CD4-positive, alpha-beta T cell treated with Interleukin-17A for 1 hour (primary cell): Measurements from ENCODE around the gene MAFF.
A peak's percentile ranks its signal among the peaks of the same experiment; 100 is the strongest.
"Not testable (repeated sequence)": the region's sequence is repeated elsewhere in the genome, so short reads cannot be mapped to it uniquely, and the experiment has no call there.

Source experiments
- DNase-seq: peaks from one replicate; pipeline ENCODE4 v3.0.0-alpha.2; 2020

Gene MAFF

GRCh38 chr22:38201711-38202436 lies at the start of gene MAFF:
MAFF (plus strand) TSS chr22:38201994; CDS start chr22:38213854, 11,860 bp downstream.
- peak; percentile 94 for DNase-seq

GRCh38 chr22:38153821-38154562 lies 47.8 kb upstream of the MAFF start:
- DNase-seq = no peak

- not testable (repeated sequence) for DNase-seq
Observed at GRCh38 chr22:38154563-38154915, 47.3 kb upstream of the MAFF start.

GRCh38 chr22:38155703-38156102 lies 46.1 kb upstream of the MAFF start:
- no peak for DNase-seq

- DNase-seq = no peak
Observed at GRCh38 chr22:38162881-38163843, 38.6 kb upstream of the MAFF start.

- DNase-seq = no peak
Observed at GRCh38 chr22:38163844-38164550, 37.8 kb upstream of the MAFF start.

GRCh38 chr22:38164551-38164918 lies 37.3 kb upstream of the MAFF start:
- no peak for DNase-seq

- no peak for DNase-seq
Observed at GRCh38 chr22:38165922-38166593, 35.7 kb upstream of the MAFF start.

- DNase-seq = no peak
Observed at GRCh38 chr22:38167988-38168407, 33.8 kb upstream of the MAFF start.

GRCh38 chr22:38169116-38169515 lies 32.7 kb upstream of the MAFF start:
- no peak for DNase-seq

- DNase-seq = no peak
Observed at GRCh38 chr22:38170469-38170868, 31.3 kb upstream of the MAFF start.

- no peak for DNase-seq
Observed at GRCh38 chr22:38171927-38172831, 29.6 kb upstream of the MAFF start.

- peak; percentile 64 for DNase-seq
Observed at GRCh38 chr22:38172832-38173640, 28.8 kb upstream of the MAFF start.

GRCh38 chr22:38173641-38173906 lies 28.2 kb upstream of the MAFF start:
- no peak for DNase-seq

GRCh38 chr22:38174626-38175025 lies 27.2 kb upstream of the MAFF start:
- DNase-seq = no peak

- DNase-seq = no peak
Observed at GRCh38 chr22:38175206-38176118, 26.3 kb upstream of the MAFF start.

GRCh38 chr22:38176170-38176741 lies 25.5 kb upstream of the MAFF start:
- DNase-seq = peak; percentile 69

GRCh38 chr22:38177044-38177443 lies 24.8 kb upstream of the MAFF start:
- DNase-seq = peak; percentile 35

- not testable (repeated sequence) for DNase-seq
Observed at GRCh38 chr22:38177571-38177925, 24.2 kb upstream of the MAFF start.
